ENCODE measurements around the gene SLA2.

The SLA2 gene

GRCh38 chr20:36623444-36623843 is 22.6 kb downstream of the SLA2 start:
- TF ChIP-seq CTCF (conservative IDR thresholded peaks at IDR 0.05) (no peak), ZFX (IDR thresholded peaks at IDR 0.05) (no peak)
- H3K27ac ChIP-seq: peak overlapping the region; percentile 68

- no peak for TF ChIP-seq ZFX (IDR thresholded peaks at IDR 0.05)
- TF ChIP-seq CTCF (conservative IDR thresholded peaks at IDR 0.05): no peak
These were observed 25.1 kb downstream of the SLA2 start for GRCh38 chr20:36620917-36621316.

GRCh38 chr20:36614781-36615557 is 31.0 kb downstream of the SLA2 start:
- H3K27ac ChIP-seq: no peak overlapping the region
- TF ChIP-seq CTCF (conservative IDR thresholded peaks at IDR 0.05) (no peak), ZFX (IDR thresholded peaks at IDR 0.05) (no peak)

More at GRCh38 chr20:36620917-36621316, 25.1 kb downstream of the SLA2 start:
- H3K27ac ChIP-seq: no peak overlapping the region

- TF ChIP-seq ZFX (IDR thresholded peaks at IDR 0.05): no peak
- TF ChIP-seq CTCF (conservative IDR thresholded peaks at IDR 0.05): no peak
- H3K27ac ChIP-seq: no peak overlapping the region
These were observed 32.0 kb downstream of the SLA2 start for GRCh38 chr20:36613974-36614373.

GRCh38 chr20:36611625-36612024 is 34.4 kb downstream of the SLA2 start:
- H3K27ac ChIP-seq: no peak overlapping the region
- TF ChIP-seq ZFX (IDR thresholded peaks at IDR 0.05) (no peak), CTCF (conservative IDR thresholded peaks at IDR 0.05) (no peak)

GRCh38 chr20:36608388-36608728 is 37.6 kb downstream of the SLA2 start:
- peak overlapping the region; percentile 92; the same call in 1 of the 2 replicates for H3K27ac ChIP-seq

GRCh38 chr20:36607586-36608387 is 38.2 kb downstream of the SLA2 start:
- peak overlapping the region; percentile 92 for H3K27ac ChIP-seq
- TF ChIP-seq CTCF (conservative IDR thresholded peaks at IDR 0.05): no peak
- no peak for TF ChIP-seq ZFX (IDR thresholded peaks at IDR 0.05)
